Thoracic aorta (tissue), 2 donors: ENCODE data around the gene SERPINB6. TPM values are rescaled to one million over a fixed set of nuclear protein-coding genes. Genes with fewer than 3 reads are reported as not detected.

ENCODE experiments used
- ATAC-seq: fragments of 150-250 bp; one replicate; pipeline ENCODE4 v1.8.0; 2017; ENCODE audit warnings: low read depth; ENCODE audit not compliant: insufficient number of reproducible peaks, low FRiP score
- DNase-seq: peaks from one replicate; pipeline ENCODE4 v3.0.0-alpha.2; 2020; ENCODE audit warnings: low spot score
- H3K27ac ChIP-seq, 2 donors: fragments of 200-600 bp; sonication (generic); 1 replicate in 1 of 2; 2 replicates in 1 of 2; pipeline ENCODE4 v1.5.1; 2016; ENCODE audit warnings: mild to moderate bottlenecking in 2 of 2, moderate library complexity in 2 of 2
- H3K27me3 ChIP-seq: fragments of 200-600 bp; sonication (generic); replicated peaks from 2 replicates; pipeline ENCODE4 v1.6.0; 2016; ENCODE audit warnings: mild to moderate bottlenecking; ENCODE audit not compliant: insufficient read depth
- H3K36me3 ChIP-seq: fragments of 200-600 bp; sonication (generic); one replicate; pipeline ENCODE4 v1.5.1; 2016
- H3K4me1 ChIP-seq, 2 donors: fragments of 200-600 bp; sonication (generic); 1 replicate in 1 of 2; 2 replicates in 1 of 2; pipeline versions ENCODE4 v1.5.1 to v1.6.0; 2016; ENCODE audit warnings: low read depth in 2 of 2, mild to moderate bottlenecking in 1 of 2; ENCODE audit not compliant: control insufficient read depth in 1 of 2
- H3K4me3 ChIP-seq: fragments of 200-600 bp; sonication (generic); 2 replicates; pipeline ENCODE4 v1.5.1; 2016; ENCODE audit warnings: mild to moderate bottlenecking
- H3K9me3 ChIP-seq: fragments of 200-600 bp; sonication (generic); 2 replicates; pipeline ENCODE4 v1.5.1; 2016
- CTCF ChIP-seq: fragments of 200-600 bp; sonication (generic); IDR thresholded peaks from one replicate; pipeline ENCODE4 v1.5.1; 2019; ENCODE audit warnings: antibody characterized with exemption
- total RNA-seq, 2 donors: library from RNA; depleted of rRNA; stranded (reverse); fragments of >200 nt; gene quantifications; one replicate each; pipeline versions ENCODE4 v1.1.0 to v1.2.3, GENCODE V29; 2016

Gene SERPINB6
- total RNA-seq, 2 donors from 2014 or later, result 161 to 180 TPM

- no peaks in the 10 kb centered on the region for H3K36me3 ChIP-seq
- H3K4me3 ChIP-seq, result no peak overlapping the region
- no peaks in the 10 kb centered on the region for H3K27me3 ChIP-seq
- no peak overlapping the region for H3K27ac ChIP-seq
- ATAC-seq (no peak), DNase-seq (no peak)
- TF ChIP-seq CTCF, result no peak
- H3K9me3 ChIP-seq, result no peaks in the 10 kb centered on the region
- H3K4me1 ChIP-seq, result no peaks in the 10 kb centered on the region
Observed at GRCh38 chr6:2921520-2922115, 49.7 kb downstream of the SERPINB6 start.

DNA sequence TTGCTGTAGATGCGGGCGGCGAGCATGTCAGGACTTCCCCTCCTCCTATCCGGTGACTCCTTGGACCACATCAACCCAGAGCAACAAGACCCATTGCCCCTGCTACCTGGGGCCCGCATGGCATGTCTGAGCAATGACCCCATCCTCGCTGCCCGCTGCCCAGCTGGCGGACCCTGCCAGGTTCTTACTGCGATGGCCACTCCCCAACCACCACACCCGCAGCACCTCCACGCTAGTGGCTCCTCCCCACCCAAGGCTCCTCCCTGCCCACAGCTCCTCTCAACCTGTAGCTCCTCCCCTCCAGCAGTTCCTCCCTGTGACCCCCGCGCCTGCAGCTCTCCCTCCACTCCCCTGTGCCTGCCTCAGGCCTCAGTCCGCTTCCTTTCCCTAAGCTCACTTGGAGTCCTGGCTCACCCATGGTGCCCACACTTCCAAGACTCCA is 50.7 kb downstream of the SERPINB6 start:
- DNase-seq (no peak), ATAC-seq (no peak)
- no peak for TF ChIP-seq CTCF
- Histone ChIP-seq H3K36me3 (no peaks in the 10 kb centered on the region), H3K4me3 (no peak overlapping the region), H3K4me1 (no peaks in the 10 kb centered on the region), H3K27me3 (no peaks in the 10 kb centered on the region), H3K9me3 (no peaks in the 10 kb centered on the region), H3K27ac (no peak overlapping the region)

- TF ChIP-seq CTCF, result no peak
Observed at GRCh38 chr6:2919886-2920285, 51.5 kb downstream of the SERPINB6 start.

GRCh38 chr6:2919401-2919800 is 52.0 kb downstream of the SERPINB6 start:
- Histone ChIP-seq H3K9me3 (no peaks in the 10 kb centered on the region), H3K27ac (no peak overlapping the region), H3K36me3 (no peaks in the 10 kb centered on the region), H3K27me3 (no peaks in the 10 kb centered on the region), H3K4me1 (no peaks in the 10 kb centered on the region), H3K4me3 (no peak overlapping the region)
- no peak for TF ChIP-seq CTCF
- DNase-seq (no peak), ATAC-seq (no peak)

More at GRCh38 chr6:2919886-2920285, 51.5 kb downstream of the SERPINB6 start:
- H3K4me3 ChIP-seq, result no peak overlapping the region
- DNase-seq (no peak), ATAC-seq (no peak)
- no peaks in the 10 kb centered on the region for H3K36me3 ChIP-seq
- no peaks in the 10 kb centered on the region for H3K9me3 ChIP-seq
- no peaks in the 10 kb centered on the region for H3K4me1 ChIP-seq
- H3K27me3 ChIP-seq, result no peaks in the 10 kb centered on the region
- no peak overlapping the region for H3K27ac ChIP-seq

DNA sequence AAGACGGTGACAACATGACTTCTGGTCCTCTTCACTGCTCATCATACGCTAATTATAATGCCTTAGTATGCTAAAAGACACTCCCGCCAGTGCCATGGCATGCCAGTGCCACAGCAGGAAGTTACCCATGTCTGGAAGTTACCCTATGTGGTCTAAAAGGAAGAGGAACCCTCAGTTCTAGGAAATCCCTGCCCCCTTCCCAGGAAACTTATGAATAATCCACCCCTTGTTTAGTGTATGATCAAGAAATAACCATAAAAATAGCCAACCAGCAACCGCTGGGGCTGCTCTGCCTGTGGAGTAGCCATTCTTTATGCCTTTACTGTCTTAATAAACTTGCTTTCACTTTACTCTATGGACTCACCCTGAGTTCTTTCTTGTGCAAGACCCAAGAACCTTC is 52.4 kb downstream of the SERPINB6 start:
- Histone ChIP-seq H3K9me3 (no peaks in the 10 kb centered on the region), H3K36me3 (no peaks in the 10 kb centered on the region), H3K4me1 (no peaks in the 10 kb centered on the region), H3K4me3 (no peak overlapping the region), H3K27me3 (no peaks in the 10 kb centered on the region), H3K27ac (no peak overlapping the region)
- DNase-seq, result no peak
- no peak for TF ChIP-seq CTCF
- ATAC-seq, result no peak
